ENCODE results near the gene EXOSC5. TPM values are rescaled to one million over a fixed set of nuclear protein-coding genes. Genes with fewer than 3 reads are reported as not detected.
A peak's percentile ranks its signal among the peaks of the same experiment; 100 is the strongest.

Gene EXOSC5
- total and polyA plus RNA-seq, 2 experiments from 2014 or later = 13.7 to 21.2 TPM

DNA sequence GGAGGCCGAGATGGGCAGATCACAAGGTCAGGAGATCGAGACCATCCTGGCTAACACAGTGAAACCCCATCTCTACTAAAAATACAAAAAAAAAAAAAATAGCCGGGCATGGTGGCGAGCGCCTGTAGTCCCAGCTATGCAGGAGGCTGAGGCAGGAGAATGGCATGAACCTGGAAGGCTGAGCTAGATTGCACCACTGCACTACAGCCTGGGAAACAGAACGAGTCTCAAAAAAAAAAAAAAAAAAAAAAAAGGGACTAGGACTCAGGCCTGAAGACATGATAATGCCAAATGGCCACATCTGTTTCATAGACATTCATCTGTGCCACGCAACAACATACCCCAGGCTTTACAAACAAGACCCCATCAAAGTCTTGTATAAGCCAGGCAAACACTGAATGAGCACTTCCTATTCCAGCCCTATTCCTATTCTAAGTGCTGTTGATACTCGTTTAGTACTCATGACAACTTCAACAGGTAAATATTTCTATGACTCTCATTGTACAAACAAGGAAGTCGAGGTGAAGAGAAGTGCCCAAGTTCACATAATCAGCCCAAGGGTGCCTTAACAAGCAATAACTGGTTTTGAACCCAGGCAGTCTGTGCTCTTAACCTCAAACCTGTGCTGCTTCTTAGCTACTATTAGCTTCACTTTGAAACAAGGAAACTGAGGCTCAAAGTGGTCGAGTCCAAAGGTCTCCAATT lies 34.9 kb downstream of the EXOSC5 start:
- peak overlapping the region; percentile 94 for H3K27ac ChIP-seq
- no peaks in the 10 kb centered on the region for H4K20me1 ChIP-seq (ENCODE audit: insufficient read depth, poor library complexity, severe bottlenecking)
- peak; percentile 28 for DNase-seq (ENCODE audit: low spot score)
- no peaks in the 10 kb centered on the region for H3K27me3 ChIP-seq
- no peak overlapping the region for H3K4me3 ChIP-seq
- H3K4me2 ChIP-seq = no peak overlapping the region
- peaks cover 9% of the 10 kb centered on the region for H3K4me1 ChIP-seq (ENCODE audit: insufficient read depth)
- 83% methylated on average over 8 of the region's 10 CpGs for WGBS (ENCODE audit: low lambda C conversion rate, missing lambda C conversion rate)
- no peaks in the 10 kb centered on the region for H3K36me3 ChIP-seq (replicated peaks; ENCODE audit: insufficient read depth, low read depth)
- no peaks in the 10 kb centered on the region for H3K9me3 ChIP-seq (ENCODE audit: low read depth)
- H3K9me2 ChIP-seq (replicated peaks; ENCODE audit: insufficient read depth) = no peaks in the 10 kb centered on the region
- H3K79me2 ChIP-seq = peaks cover 26% of the 10 kb centered on the region
- H2AFZ ChIP-seq = no peak overlapping the region
- TF ChIP-seq EZH2 (IDR thresholded peaks at IDR 0.05; ENCODE audit: borderline replicate concordance) = no peak
- TF ChIP-seq EZH2phosphoT487 (IDR thresholded peaks at IDR 0.05; ENCODE audit: low read depth, severe bottlenecking, unreplicated experiment) = no peak
- TF ChIP-seq, protein P1, sequence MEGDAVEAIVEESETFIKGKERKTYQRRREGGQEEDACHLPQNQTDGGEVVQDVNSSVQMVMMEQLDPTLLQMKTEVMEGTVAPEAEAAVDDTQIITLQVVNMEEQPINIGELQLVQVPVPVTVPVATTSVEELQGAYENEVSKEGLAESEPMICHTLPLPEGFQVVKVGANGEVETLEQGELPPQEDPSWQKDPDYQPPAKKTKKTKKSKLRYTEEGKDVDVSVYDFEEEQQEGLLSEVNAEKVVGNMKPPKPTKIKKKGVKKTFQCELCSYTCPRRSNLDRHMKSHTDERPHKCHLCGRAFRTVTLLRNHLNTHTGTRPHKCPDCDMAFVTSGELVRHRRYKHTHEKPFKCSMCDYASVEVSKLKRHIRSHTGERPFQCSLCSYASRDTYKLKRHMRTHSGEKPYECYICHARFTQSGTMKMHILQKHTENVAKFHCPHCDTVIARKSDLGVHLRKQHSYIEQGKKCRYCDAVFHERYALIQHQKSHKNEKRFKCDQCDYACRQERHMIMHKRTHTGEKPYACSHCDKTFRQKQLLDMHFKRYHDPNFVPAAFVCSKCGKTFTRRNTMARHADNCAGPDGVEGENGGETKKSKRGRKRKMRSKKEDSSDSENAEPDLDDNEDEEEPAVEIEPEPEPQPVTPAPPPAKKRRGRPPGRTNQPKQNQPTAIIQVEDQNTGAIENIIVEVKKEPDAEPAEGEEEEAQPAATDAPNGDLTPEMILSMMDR (IDR thresholded peaks at IDR 0.05; ENCODE audit: poor library complexity) = no peak

DNA sequence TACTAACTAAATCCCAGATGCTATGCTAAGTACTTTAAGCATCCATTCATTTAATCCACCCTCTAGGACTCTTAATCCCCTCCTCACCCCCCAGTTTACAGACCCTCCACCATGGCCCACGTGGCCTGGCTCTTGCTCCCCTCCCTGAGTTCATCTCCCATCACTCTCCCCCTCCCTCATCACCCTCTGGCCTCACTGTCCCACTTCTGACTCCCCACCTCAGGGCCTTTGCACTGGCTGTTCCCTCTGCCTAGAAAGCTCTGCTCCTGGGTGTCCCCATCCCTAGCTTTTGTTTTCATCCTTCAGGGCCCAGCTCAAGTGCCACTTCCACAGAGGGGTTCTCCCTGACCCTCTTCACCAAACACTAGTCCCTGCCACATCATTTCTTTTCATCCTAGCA lies 37.4 kb downstream of the EXOSC5 start:
- H3K9me3 ChIP-seq (ENCODE audit: low read depth) = no peaks in the 10 kb centered on the region

DNA sequence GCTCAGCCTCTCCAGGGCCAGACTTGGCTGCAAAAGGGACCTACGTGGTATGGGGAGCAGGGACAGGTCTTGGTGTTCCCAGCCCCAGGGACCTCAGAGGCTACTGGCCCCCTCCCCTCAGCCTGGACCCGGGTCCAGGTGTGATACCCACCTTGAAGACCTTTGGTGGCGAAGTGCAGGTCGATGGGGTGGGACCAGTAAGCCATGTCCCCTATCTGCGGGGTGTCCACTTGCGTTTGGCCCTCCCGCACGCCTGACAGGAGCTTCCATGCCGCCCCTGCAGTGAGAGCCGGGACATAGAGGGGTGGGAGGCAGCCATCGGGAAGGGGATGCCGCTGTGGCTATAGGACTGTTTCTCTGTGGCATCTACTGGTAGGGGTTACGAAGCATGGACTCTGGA lies 39.4 kb downstream of the EXOSC5 start:
- Histone ChIP-seq H3K36me3 (replicated peaks; ENCODE audit: insufficient read depth, low read depth) (no peaks in the 10 kb centered on the region), H3K4me2 (no peak overlapping the region), H3K9me2 (replicated peaks; ENCODE audit: insufficient read depth) (no peaks in the 10 kb centered on the region), H3K27ac (no peak overlapping the region), H3K4me3 (no peak overlapping the region), H3K9me3 (ENCODE audit: low read depth) (no peaks in the 10 kb centered on the region), H3K4me1 (ENCODE audit: insufficient read depth) (no peaks in the 10 kb centered on the region), H4K20me1 (ENCODE audit: insufficient read depth, poor library complexity, severe bottlenecking) (no peaks in the 10 kb centered on the region), H3K79me2 (peaks cover 7% of the 10 kb centered on the region), H3K27me3 (no peaks in the 10 kb centered on the region), H2AFZ (no peak overlapping the region)
- DNase-seq (ENCODE audit: low spot score) = no peak
- TF ChIP-seq, protein P1 (IDR thresholded peaks at IDR 0.05; ENCODE audit: poor library complexity) = no peak
- WGBS (ENCODE audit: low lambda C conversion rate, missing lambda C conversion rate) = 94% methylated on average over 13 of the region's 13 CpGs

More for the DNA sequence above, 37.4 kb downstream of the EXOSC5 start:
- Histone ChIP-seq H3K36me3 (replicated peaks; ENCODE audit: insufficient read depth, low read depth) (no peaks in the 10 kb centered on the region), H2AFZ (no peak overlapping the region), H3K4me2 (no peak overlapping the region), H3K4me3 (no peak overlapping the region), H4K20me1 (ENCODE audit: insufficient read depth, poor library complexity, severe bottlenecking) (no peaks in the 10 kb centered on the region), H3K27ac (no peak overlapping the region), H3K4me1 (ENCODE audit: insufficient read depth) (peaks cover 4% of the 10 kb centered on the region), H3K9me2 (replicated peaks; ENCODE audit: insufficient read depth) (no peaks in the 10 kb centered on the region), H3K27me3 (no peaks in the 10 kb centered on the region), H3K79me2 (peaks cover 4% of the 10 kb centered on the region)
- DNase-seq (ENCODE audit: low spot score) = no peak
- no CpG with 5 or more reads among the region's 1 CpG for WGBS (ENCODE audit: low lambda C conversion rate, missing lambda C conversion rate)
- TF ChIP-seq, protein P1 (IDR thresholded peaks at IDR 0.05; ENCODE audit: poor library complexity) = no peak
- no peak for TF ChIP-seq EZH2phosphoT487 (IDR thresholded peaks at IDR 0.05; ENCODE audit: low read depth, severe bottlenecking, unreplicated experiment)
- TF ChIP-seq EZH2 (IDR thresholded peaks at IDR 0.05; ENCODE audit: borderline replicate concordance) = no peak
